SK-N-MC (cell line): ENCODE results near the gene COL3A1.

ENCODE experiments used
- EZH2 ChIP-seq: fragments of 200-600 bp; sonication (generic); IDR thresholded peaks from one replicate; pipeline ENCODE4 v1.6.1; 2017; ENCODE audit warnings: antibody characterized with exemption
- FOXP2 ChIP-seq: optimal IDR thresholded peaks from 2 replicates; pipeline ENCODE3; 2011; ENCODE audit warnings: mild to moderate bottlenecking, moderate library complexity; ENCODE audit not compliant: insufficient read depth; ENCODE audit errors: extremely low read length, control extremely low read depth
- POLR2AphosphoS5 ChIP-seq: IDR thresholded peaks from 2 replicates; pipeline ENCODE4 v1.6.1; 2012; ENCODE audit warnings: mild to moderate bottlenecking, low read depth, low read length, borderline replicate concordance

DNA sequence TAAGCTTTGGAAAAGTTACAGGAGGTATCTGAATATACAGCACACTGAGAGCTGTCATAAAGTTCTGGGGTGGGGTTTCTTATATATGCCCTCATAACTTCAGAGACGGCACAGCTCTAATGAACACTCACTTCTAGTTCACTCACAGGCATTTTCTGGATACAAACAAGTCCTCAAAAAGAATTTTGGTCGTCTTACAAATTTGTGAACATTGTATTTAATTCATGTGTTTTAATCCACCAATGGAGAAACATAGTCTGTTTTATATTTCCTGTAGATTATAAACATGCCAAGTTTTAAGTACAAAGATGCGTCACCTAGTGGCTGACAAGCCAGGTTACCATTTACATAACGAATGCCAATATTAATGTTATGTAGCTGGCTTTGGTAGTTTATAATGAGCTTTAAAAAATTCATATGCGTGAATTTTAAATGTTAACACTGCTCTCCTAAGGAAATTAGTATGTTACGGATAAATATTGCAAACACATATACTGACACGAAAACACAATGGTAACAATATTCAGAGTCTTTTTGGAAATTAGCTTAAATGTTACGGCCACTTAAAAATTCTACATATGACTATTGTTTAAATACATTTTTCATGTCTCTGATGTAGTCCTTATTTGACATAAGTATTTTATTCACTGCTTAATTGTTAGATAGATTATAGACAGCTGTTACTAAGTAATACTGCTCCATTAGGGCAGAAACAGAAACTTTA is 2.5 kb downstream of the COL3A1 start:
- no peak for TF ChIP-seq EZH2
- TF ChIP-seq POLR2AphosphoS5: no peak
- TF ChIP-seq FOXP2: peak; percentile 39
